ENCODE measurements around the gene EVC2. TPM values are rescaled to one million over a fixed set of nuclear protein-coding genes. Genes with fewer than 3 reads are reported as not detected.

The EVC2 gene
- total RNA-seq, 4 donors from 2014 or later, result 8.0 to 15.1 (median 11.5) TPM

GRCh38 chr4:5517372-5517771 is 191.0 kb downstream of the EVC2 start:
- no peak for TF ChIP-seq CTCF (IDR thresholded peaks at IDR 0.05)
- TF ChIP-seq POLR2A (IDR thresholded peaks at IDR 0.05), result no peak
- H3K4me3 ChIP-seq (ENCODE audit: low read depth, poor library complexity, severe bottlenecking), result no peak overlapping the region
- 64 to 90% methylated on average over 4 of the region's 4 CpGs for WGBS, 2 donors
- DNase-seq (ENCODE audit: low spot score in 2 of 2), result no peak
- intact Hi-C loops (cut with DNase I; ENCODE audit: low total_unique reads), result no loop called here

- H3K4me3 ChIP-seq (ENCODE audit: low read depth, poor library complexity, severe bottlenecking), result no peak overlapping the region
- intact Hi-C loops (cut with DNase I; ENCODE audit: low total_unique reads), result no loop called here
- TF ChIP-seq CTCF (IDR thresholded peaks at IDR 0.05), result no peak
- TF ChIP-seq POLR2A (IDR thresholded peaks at IDR 0.05), result no peak
- no peak for DNase-seq (ENCODE audit: low spot score in 2 of 2)
These were observed 192.7 kb downstream of the EVC2 start for GRCh38 chr4:5515646-5516045.

Other genes with a start within 250 kb of the EVC2 start
- gene EVC, start 2.6 kb upstream of the EVC2 start, total RNA-seq, result 10 to 100 TPM; 12.2 to 24.1 (median 22.3) TPM
- gene CRMP1, start 184.5 kb upstream of the EVC2 start, total RNA-seq, result 1 to 10 TPM in 1 of 4 donors, under 1 TPM in 2, not detected in 1; 0.17 to 1.2 (median 0.17) TPM

All from lower leg skin (tissue), 4 donors.